HCT116 (cell line): ENCODE data around the gene MAGIX. TPM values are rescaled to one million over a fixed set of nuclear protein-coding genes. Genes with fewer than 3 reads are reported as not detected.

Experiments
- ATAC-seq: fragments of 200-7000 bp; cut with Tn5 transposase; 2 replicates; pipeline ENCODE4 v1.9.1; 2020; ENCODE audit warnings: mild to moderate bottlenecking, moderate library complexity
- BruUV-seq: library from RNA; stranded (reverse); fragments of 400-500 nt; replicated peaks from 2 replicates; lab custom pipeline; 2021; lab: Mats Ljungman, UMichigan
- CTCF ChIA-PET: fragments of 300-600 bp; sonication (Branson Sonifier 250); formaldehyde crosslinking; loops from one replicate; lab custom pipeline; 2021; ENCODE audit warnings: antibody characterized with exemption; lab: Charles Lee
- POLR2A ChIA-PET: fragments of 300-600, 350-600 bp; sonication (Branson Sonifier 250); formaldehyde crosslinking; loops from one replicate; lab custom pipeline; 2021; ENCODE audit warnings: antibody characterized with exemption; lab: Charles Lee
- RAD21 ChIA-PET, 2 experiments: fragments of 300-600 bp; sonication (Branson Sonifier 250); formaldehyde crosslinking; loops; one replicate each; lab custom pipeline; 2023; ENCODE audit warnings: low total read pairs in 2 of 2; ENCODE audit not compliant: uncharacterized antibody in 2 of 2, unreplicated experiment in 2 of 2, low non-redundant PET in 1 of 2; lab: Charles Lee
- DNase-seq: peaks from one replicate; pipeline ENCODE4 v3.0.0-alpha.2; 2010; ENCODE audit warnings: low read depth, low spot score
- H2AFZ ChIP-seq: fragments of 200-600 bp; shearing (Covaris generic), sonication (generic); 2 replicates; pipeline ENCODE4 v1.6.1; 2017; ENCODE audit warnings: low read depth, mixed run types, mixed read lengths, antibody characterized with exemption, low read length; ENCODE audit not compliant: poor library complexity, severe bottlenecking
- H3K27ac ChIP-seq: 2 replicates; pipeline ENCODE4 v1.5.1; 2012; ENCODE audit warnings: low read depth, low read length
- H3K27me3 ChIP-seq: fragments of 200-600 bp; sonication (generic); 2 replicates; pipeline ENCODE4 v1.6.1; 2016; ENCODE audit warnings: mixed run types, low read length, mixed read lengths; ENCODE audit not compliant: insufficient read depth
- H3K36me3 ChIP-seq, 2 experiments: fragments of 200-500 bp in 1 of 2; fragments of 200-600 bp in 1 of 2; sonication (Bioruptor generic) in 1 of 2; sonication (generic) in 1 of 2; 2 replicates each; pipeline versions ENCODE4 v1.5.1 to v1.6.1; 2014 to 2016; ENCODE audit warnings: low read length in 2 of 2, inconsistent platforms in 1 of 2, mixed read lengths in 1 of 2, mixed run types in 1 of 2; ENCODE audit not compliant: insufficient read depth in 2 of 2, control insufficient read depth in 1 of 2
- H3K4me1 ChIP-seq, 2 experiments: fragments of 200-600 bp in 1 of 2; sonication (generic) in 1 of 2; 2 replicates each; pipeline versions ENCODE4 v1.5.1 to v1.6.1; 2012 to 2017; ENCODE audit warnings: low read length in 2 of 2, inconsistent platforms in 1 of 2, mild to moderate bottlenecking in 1 of 2, mixed read lengths in 1 of 2, mixed run types in 1 of 2, moderate library complexity in 1 of 2; ENCODE audit not compliant: insufficient read depth in 2 of 2, control insufficient read depth in 1 of 2
- H3K4me2 ChIP-seq: fragments of 200-600 bp; sonication (generic); 2 replicates; pipeline ENCODE4 v1.6.1; 2017; ENCODE audit warnings: mixed run types, low read length, mixed read lengths
- H3K4me3 ChIP-seq, 2 experiments: fragments of 200-600 bp in 1 of 2; sonication (generic) in 1 of 2; replicated peaks in 1 of 2; 2 replicates each; pipeline ENCODE4 v1.5.1; 2011 to 2016; ENCODE audit warnings: low read length in 2 of 2, control low read depth in 1 of 2, low read depth in 1 of 2, mild to moderate bottlenecking in 1 of 2, mixed read lengths in 1 of 2, mixed run types in 1 of 2
- H3K79me2 ChIP-seq: fragments of 200-600 bp; sonication (generic); 2 replicates; pipeline ENCODE4 v1.6.1; 2017; ENCODE audit warnings: mild to moderate bottlenecking, mixed run types, low read length, moderate library complexity, mixed read lengths; ENCODE audit not compliant: insufficient read depth
- H3K9ac ChIP-seq: fragments of 200-600 bp; sonication (generic); 2 replicates; pipeline ENCODE4 v1.6.1; 2016; ENCODE audit warnings: low read length, mixed read lengths
- H3K9me2 ChIP-seq: fragments of 200-600 bp; sonication (generic), shearing (Covaris generic); 2 replicates; pipeline ENCODE4 v1.6.1; 2017; ENCODE audit warnings: mixed run types, mild to moderate bottlenecking, moderate library complexity; ENCODE audit not compliant: insufficient read depth
- H3K9me3 ChIP-seq, 2 experiments: fragments of 200-500 bp in 1 of 2; fragments of 200-600 bp in 1 of 2; sonication (Bioruptor generic) in 1 of 2; sonication (generic) in 1 of 2; 2 replicates each; pipeline ENCODE4 v1.6.1; 2014 to 2017; ENCODE audit warnings: low read length in 2 of 2, mixed read lengths in 2 of 2, inconsistent platforms in 1 of 2, low read depth in 1 of 2, mild to moderate bottlenecking in 1 of 2, mixed run types in 1 of 2, moderate library complexity in 1 of 2; ENCODE audit not compliant: control insufficient read depth in 1 of 2, insufficient read depth in 1 of 2
- H4K20me1 ChIP-seq: fragments of 200-600 bp; sonication (generic), shearing (Covaris generic); 2 replicates; pipeline ENCODE4 v1.6.1; 2017; ENCODE audit warnings: mixed run types, mild to moderate bottlenecking, moderate library complexity; ENCODE audit not compliant: insufficient read depth
- CEBPB ChIP-seq: IDR thresholded peaks from 2 replicates; pipeline ENCODE4 v1.6.1; 2012; ENCODE audit warnings: low read depth
- ELF1 ChIP-seq: IDR thresholded peaks from 2 replicates; pipeline ENCODE4 v1.6.1; 2012; ENCODE audit warnings: low read depth, borderline replicate concordance
- JUND ChIP-seq: IDR thresholded peaks from 2 replicates; pipeline ENCODE4 v1.6.1; 2012
- POLR2A ChIP-seq: IDR thresholded peaks from 2 replicates; pipeline ENCODE4 v1.7.0; 2011; ENCODE audit warnings: borderline replicate concordance; ENCODE audit not compliant: insufficient read depth, insufficient read length; ENCODE audit errors: extremely low read depth
- POLR2AphosphoS5 ChIP-seq: IDR thresholded peaks from 2 replicates; pipeline ENCODE4 v1.6.1; 2011; ENCODE audit warnings: mild to moderate bottlenecking, low read depth, low read length, moderate library complexity
- RAD21 ChIP-seq: IDR thresholded peaks from 2 replicates; pipeline ENCODE4 v1.6.1; 2012; ENCODE audit warnings: low read depth, mild to moderate bottlenecking
- SRF ChIP-seq: IDR thresholded peaks from 2 replicates; pipeline ENCODE4 v1.6.1; 2012; ENCODE audit warnings: low read depth
- YY1 ChIP-seq: IDR thresholded peaks from 2 replicates; pipeline ENCODE4 v1.6.1; 2011; ENCODE audit warnings: low read length, low read depth, moderate library complexity, mild to moderate bottlenecking; ENCODE audit not compliant: insufficient replicate concordance; ENCODE audit errors: extremely low read depth
- ZBTB33 ChIP-seq: IDR thresholded peaks from 2 replicates; pipeline ENCODE4 v1.6.1; 2011; ENCODE audit warnings: mild to moderate bottlenecking, low read length, moderate library complexity; ENCODE audit not compliant: insufficient replicate concordance; ENCODE audit errors: extremely low read depth
- ZFX ChIP-seq: fragments of 450-650 bp; IDR thresholded peaks from 2 replicates; pipeline ENCODE4 v1.6.1; 2017
- ZNF274 ChIP-seq: fragments of 200-500 bp; sonication (Bioruptor generic); IDR thresholded peaks from 2 replicates; pipeline ENCODE4 v1.6.1; 2014; ENCODE audit warnings: mild to moderate bottlenecking, low read depth, low read length, inconsistent platforms
- intact Hi-C: fragments of 100-400 bp; cut with micrococcal nuclease; formaldehyde crosslinking; loops from 2 replicates; pipeline ENCODE4 v1.10.0; 2022
- total RNA-seq: library from RNA; stranded (reverse); gene quantifications from one replicate; pipeline ENCODE4 v1.2.1, GENCODE V29; 2021; ENCODE audit not compliant: unreplicated experiment
- TF ChIP-seq, protein P1 (sequence below), 3 experiments: fragments of 200-600 bp in 1 of 3; sonication (generic) in 1 of 3; IDR thresholded peaks in 2 of 3; conservative IDR thresholded peaks in 1 of 3; 2 replicates each; pipeline ENCODE4 v1.5.1; 2012 to 2017; ENCODE audit warnings: low read depth in 2 of 3, low read length in 2 of 3, antibody characterized with exemption in 1 of 3, borderline replicate concordance in 1 of 3, control low read depth in 1 of 3, mild to moderate bottlenecking in 1 of 3, mixed read lengths in 1 of 3, mixed run types in 1 of 3, moderate library complexity in 1 of 3; ENCODE audit not compliant: insufficient read depth in 1 of 3
- TF ChIP-seq, protein P2 (sequence below): IDR thresholded peaks from 2 replicates; pipeline ENCODE4 v1.6.1; 2012

MAGIX gene
- total RNA-seq, 1 experiment from 2014 or later = 2.6 TPM

- ChIA-PET RAD21 (no interaction called here), CTCF (no interaction called here), POLR2A (no interaction called here)
- no TSS peak for BruUV-seq
- ATAC-seq (no peak), DNase-seq (no peak)
- intact Hi-C loops = loop anchor here (5.0 kb wide), 1 partner anchor 47 kb away; no protein-coding TSS in a partner anchor
- TF ChIP-seq, protein P1, sequence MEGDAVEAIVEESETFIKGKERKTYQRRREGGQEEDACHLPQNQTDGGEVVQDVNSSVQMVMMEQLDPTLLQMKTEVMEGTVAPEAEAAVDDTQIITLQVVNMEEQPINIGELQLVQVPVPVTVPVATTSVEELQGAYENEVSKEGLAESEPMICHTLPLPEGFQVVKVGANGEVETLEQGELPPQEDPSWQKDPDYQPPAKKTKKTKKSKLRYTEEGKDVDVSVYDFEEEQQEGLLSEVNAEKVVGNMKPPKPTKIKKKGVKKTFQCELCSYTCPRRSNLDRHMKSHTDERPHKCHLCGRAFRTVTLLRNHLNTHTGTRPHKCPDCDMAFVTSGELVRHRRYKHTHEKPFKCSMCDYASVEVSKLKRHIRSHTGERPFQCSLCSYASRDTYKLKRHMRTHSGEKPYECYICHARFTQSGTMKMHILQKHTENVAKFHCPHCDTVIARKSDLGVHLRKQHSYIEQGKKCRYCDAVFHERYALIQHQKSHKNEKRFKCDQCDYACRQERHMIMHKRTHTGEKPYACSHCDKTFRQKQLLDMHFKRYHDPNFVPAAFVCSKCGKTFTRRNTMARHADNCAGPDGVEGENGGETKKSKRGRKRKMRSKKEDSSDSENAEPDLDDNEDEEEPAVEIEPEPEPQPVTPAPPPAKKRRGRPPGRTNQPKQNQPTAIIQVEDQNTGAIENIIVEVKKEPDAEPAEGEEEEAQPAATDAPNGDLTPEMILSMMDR (IDR thresholded peaks at IDR 0.05 in 2 of 3, conservative IDR thresholded peaks at IDR 0.05 in 1 of 3; ENCODE audit: borderline replicate concordance in 1 of 3, insufficient read depth in 1 of 3, low read depth in 2 of 3, low read length in 2 of 3) = 0 out of 6 replicates have a peak, but pooled peaks of 1 of the 3 experiments have one; percentile 16
- no peak for TF ChIP-seq SRF
- no peak for TF ChIP-seq POLR2A
- TF ChIP-seq, protein P2, sequence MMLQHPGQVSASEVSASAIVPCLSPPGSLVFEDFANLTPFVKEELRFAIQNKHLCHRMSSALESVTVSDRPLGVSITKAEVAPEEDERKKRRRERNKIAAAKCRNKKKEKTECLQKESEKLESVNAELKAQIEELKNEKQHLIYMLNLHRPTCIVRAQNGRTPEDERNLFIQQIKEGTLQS = no peak
- Histone ChIP-seq H3K9ac (no peak overlapping the region), H3K27ac (no peak overlapping the region), H3K79me2 (peaks cover 17% of the 10 kb centered on the region), H2AFZ (no peak overlapping the region), H3K9me3 (no peaks in the 10 kb centered on the region), H3K36me3 (peaks cover 8 to 9% of the 10 kb centered on the region in 2 experiments; a peak in 3 of 4 replicates), H3K27me3 (no peaks in the 10 kb centered on the region), H3K4me2 (no peak overlapping the region), H3K4me3 (no peak overlapping the region), H3K4me1 (peaks cover 0 to 10% of the 10 kb centered on the region in 2 experiments; a peak in 2 of 4 replicates), H3K9me2 (no peaks in the 10 kb centered on the region), H4K20me1 (no peaks in the 10 kb centered on the region)
Observed at GRCh38 chrX:49120091-49120490, 42.5 kb upstream of the MAGIX start.

DNA sequence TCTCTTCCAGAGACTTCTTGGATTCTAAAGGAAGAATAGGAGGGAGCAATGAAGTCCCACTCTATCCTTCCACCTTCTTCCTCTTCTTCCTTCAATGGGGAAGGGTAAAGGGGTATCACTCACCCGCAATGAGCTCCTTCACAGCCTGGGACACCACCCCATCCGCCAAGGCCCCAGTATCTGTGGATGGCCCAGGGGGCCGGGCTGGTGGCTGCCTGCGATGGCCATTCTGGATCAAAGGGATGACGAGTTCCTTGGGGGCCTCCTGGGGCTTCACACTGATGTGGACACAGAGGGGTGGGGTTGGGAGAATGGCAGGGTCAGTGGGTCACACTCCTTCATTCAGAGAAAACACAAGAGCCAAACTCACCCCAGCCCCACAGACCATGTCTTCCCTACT, 40.1 kb upstream of the MAGIX start:
- BruUV-seq = no TSS peak
- no peak overlapping the region for H2AFZ ChIP-seq
- CTCF ChIA-PET = no interaction called here
- H3K4me3 ChIP-seq = peak overlapping the region; percentile 74 to 81
- no peaks in the 10 kb centered on the region for H3K9me2 ChIP-seq
- no peak for ATAC-seq
- H3K4me2 ChIP-seq = peak overlapping the region; percentile 80
- no peaks in the 10 kb centered on the region for H3K27me3 ChIP-seq
- DNase-seq = no peak
- RAD21 ChIA-PET = no interaction called here
- peaks cover 17% of the 10 kb centered on the region for H3K79me2 ChIP-seq
- TF ChIP-seq ZBTB33 (no peak), YY1 (no peak), POLR2AphosphoS5 (no peak), RAD21 (no peak), ZFX (no peak), CEBPB (no peak), ZNF274 (no peak), ELF1 (no peak), JUND (no peak)
- TF ChIP-seq, protein P1 (IDR thresholded peaks at IDR 0.05 in 2 of 3, conservative IDR thresholded peaks at IDR 0.05 in 1 of 3; ENCODE audit: borderline replicate concordance in 1 of 3, insufficient read depth in 1 of 3, low read depth in 2 of 3, low read length in 2 of 3) = no peak
- H3K9ac ChIP-seq = peak overlapping the region; percentile 76
- no peaks in the 10 kb centered on the region for H4K20me1 ChIP-seq
- intact Hi-C loops = loop anchor here (5.0 kb wide), 1 partner anchor 45 kb away; no protein-coding TSS in a partner anchor
- H3K27ac ChIP-seq = no peak overlapping the region
- H3K4me1 ChIP-seq = peaks cover 0 to 10% of the 10 kb centered on the region in 2 experiments; a peak in 2 of 4 replicates
- POLR2A ChIA-PET = no interaction called here
- H3K9me3 ChIP-seq = no peaks in the 10 kb centered on the region
- H3K36me3 ChIP-seq = peaks cover 5 to 9% of the 10 kb centered on the region in 2 experiments; a peak in 3 of 4 replicates
